ENCODE measurements around the gene CDK2AP2.
A peak's percentile ranks its signal among the peaks of the same experiment; 100 is the strongest.
"Not testable (repeated sequence)": the region's sequence is repeated elsewhere in the genome, so short reads cannot be mapped to it uniquely, and the experiment has no call there.

Gene CDK2AP2, protein sequence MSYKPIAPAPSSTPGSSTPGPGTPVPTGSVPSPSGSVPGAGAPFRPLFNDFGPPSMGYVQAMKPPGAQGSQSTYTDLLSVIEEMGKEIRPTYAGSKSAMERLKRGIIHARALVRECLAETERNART

DNA sequence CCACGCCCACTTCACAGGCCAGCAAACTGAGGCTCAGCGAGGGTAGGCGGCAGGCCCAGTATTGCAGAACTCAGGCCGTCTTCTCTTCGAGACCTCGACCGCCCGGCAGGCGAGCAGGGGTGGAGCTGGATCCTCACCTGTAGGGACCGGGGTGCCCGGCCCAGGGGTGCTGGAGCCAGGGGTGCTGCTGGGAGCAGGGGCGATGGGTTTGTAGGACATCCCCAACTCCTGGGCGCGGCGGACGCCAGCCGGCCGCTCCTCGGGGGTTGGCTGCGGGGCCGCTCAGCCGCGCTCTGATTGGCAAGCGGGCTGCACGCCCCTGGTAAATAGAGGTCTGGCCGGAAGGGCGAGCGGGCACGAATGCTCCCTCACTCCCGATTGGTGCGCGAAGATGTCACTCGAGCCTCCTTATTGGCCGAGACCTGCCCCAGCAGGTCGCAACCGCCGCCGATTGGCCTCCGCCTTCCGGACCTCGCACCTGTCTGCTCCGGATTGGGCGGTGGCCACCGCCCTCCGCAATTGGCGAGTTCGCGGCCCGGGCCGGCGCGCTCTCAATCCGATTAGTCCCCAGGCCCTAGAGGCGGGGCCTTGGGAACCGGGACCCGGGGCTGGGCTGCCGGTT lies at the start of gene CDK2AP2:
Gene CDK2AP2, minus strand, starts transcription at position 299 of the 622 bp plus-strand sequence. Its CDS starts 80 bp downstream, at position 219.
- Histone ChIP-seq H3K9me3 (ENCODE audit: severe bottlenecking) (no peaks in the 10 kb centered on the region), H3K27ac (ENCODE audit: poor library complexity, severe bottlenecking) (peak within 1 kb of the TSS; percentile 96), H3K36me3 (ENCODE audit: low read depth) (peaks cover 12% of the 10 kb centered on the region), H3K4me1 (ENCODE audit: insufficient read depth, poor library complexity, severe bottlenecking) (peaks cover 10% of the 10 kb centered on the region), H3K4me3 (ENCODE audit: severe bottlenecking) (peak within 1 kb of the TSS; percentile 66), H3K27me3 (ENCODE audit: insufficient read depth, poor library complexity, severe bottlenecking) (no peaks in the 10 kb centered on the region)
- ATAC-seq (ENCODE audit: low read depth) (peak; percentile 78), DNase-seq (ENCODE audit: low spot score) (peak; percentile 100)
- TF ChIP-seq, protein P1, sequence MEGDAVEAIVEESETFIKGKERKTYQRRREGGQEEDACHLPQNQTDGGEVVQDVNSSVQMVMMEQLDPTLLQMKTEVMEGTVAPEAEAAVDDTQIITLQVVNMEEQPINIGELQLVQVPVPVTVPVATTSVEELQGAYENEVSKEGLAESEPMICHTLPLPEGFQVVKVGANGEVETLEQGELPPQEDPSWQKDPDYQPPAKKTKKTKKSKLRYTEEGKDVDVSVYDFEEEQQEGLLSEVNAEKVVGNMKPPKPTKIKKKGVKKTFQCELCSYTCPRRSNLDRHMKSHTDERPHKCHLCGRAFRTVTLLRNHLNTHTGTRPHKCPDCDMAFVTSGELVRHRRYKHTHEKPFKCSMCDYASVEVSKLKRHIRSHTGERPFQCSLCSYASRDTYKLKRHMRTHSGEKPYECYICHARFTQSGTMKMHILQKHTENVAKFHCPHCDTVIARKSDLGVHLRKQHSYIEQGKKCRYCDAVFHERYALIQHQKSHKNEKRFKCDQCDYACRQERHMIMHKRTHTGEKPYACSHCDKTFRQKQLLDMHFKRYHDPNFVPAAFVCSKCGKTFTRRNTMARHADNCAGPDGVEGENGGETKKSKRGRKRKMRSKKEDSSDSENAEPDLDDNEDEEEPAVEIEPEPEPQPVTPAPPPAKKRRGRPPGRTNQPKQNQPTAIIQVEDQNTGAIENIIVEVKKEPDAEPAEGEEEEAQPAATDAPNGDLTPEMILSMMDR (IDR thresholded peaks at IDR 0.05; ENCODE audit: poor library complexity, severe bottlenecking): no peak

DNA sequence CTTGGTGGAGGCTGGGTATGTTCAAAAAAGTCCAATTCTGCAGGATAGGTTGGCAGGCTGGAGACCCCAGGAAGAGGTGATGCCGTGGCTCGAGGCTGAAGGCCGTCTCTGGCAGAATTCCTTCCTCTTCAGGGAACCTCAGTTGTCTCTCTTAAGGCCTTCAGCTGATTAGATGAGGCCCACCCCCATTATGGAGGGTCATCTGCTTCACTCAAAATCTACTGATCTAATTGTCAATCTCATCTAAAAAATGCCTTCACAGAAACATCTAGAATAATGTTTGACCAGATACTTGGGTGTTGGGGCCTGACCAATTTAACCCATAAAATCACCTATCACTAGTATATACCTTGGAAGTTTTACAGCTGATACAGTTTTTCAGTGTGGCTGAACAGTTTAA lies 48.3 kb upstream of the CDK2AP2 start:
- Histone ChIP-seq H3K4me3 (ENCODE audit: severe bottlenecking) (no peak overlapping the region), H3K9me3 (ENCODE audit: severe bottlenecking) (no peaks in the 10 kb centered on the region), H3K27ac (ENCODE audit: poor library complexity, severe bottlenecking) (no peak overlapping the region), H3K4me1 (ENCODE audit: insufficient read depth, poor library complexity, severe bottlenecking) (no peaks in the 10 kb centered on the region), H3K36me3 (ENCODE audit: low read depth) (no peaks in the 10 kb centered on the region), H3K27me3 (ENCODE audit: insufficient read depth, poor library complexity, severe bottlenecking) (no peaks in the 10 kb centered on the region)
- TF ChIP-seq, protein P1 (IDR thresholded peaks at IDR 0.05; ENCODE audit: poor library complexity, severe bottlenecking): no peak
- DNase-seq (ENCODE audit: low spot score) (no peak), ATAC-seq (ENCODE audit: low read depth) (no peak)

DNA sequence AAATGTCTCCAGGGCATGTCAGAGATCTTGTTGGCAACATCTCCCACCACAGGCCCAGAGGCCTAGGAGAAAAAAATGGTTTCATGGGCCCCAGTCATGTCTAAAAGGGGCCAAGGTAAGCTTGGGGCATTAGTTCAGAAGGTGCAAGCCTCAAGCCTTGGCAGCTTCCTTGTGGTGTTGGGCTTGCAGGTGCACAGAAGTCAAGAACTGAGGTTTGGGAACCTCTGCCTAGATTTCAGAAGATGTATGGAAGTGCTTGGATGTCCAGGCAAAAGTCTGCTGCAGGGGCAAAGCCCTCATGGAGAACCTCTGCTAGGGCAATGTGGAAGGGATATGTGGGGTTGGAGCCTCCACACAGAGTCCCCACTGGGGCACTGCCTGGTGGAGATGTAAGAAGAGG lies 43.7 kb upstream of the CDK2AP2 start:
- H3K27ac ChIP-seq (ENCODE audit: poor library complexity, severe bottlenecking); ATAC-seq (ENCODE audit: low read depth); H3K27me3 ChIP-seq (ENCODE audit: insufficient read depth, poor library complexity, severe bottlenecking); H3K4me1 ChIP-seq (ENCODE audit: insufficient read depth, poor library complexity, severe bottlenecking); H3K36me3 ChIP-seq (ENCODE audit: low read depth); H3K9me3 ChIP-seq (ENCODE audit: severe bottlenecking); H3K4me3 ChIP-seq (ENCODE audit: severe bottlenecking); DNase-seq (ENCODE audit: low spot score): not testable (repeated sequence)

DNA sequence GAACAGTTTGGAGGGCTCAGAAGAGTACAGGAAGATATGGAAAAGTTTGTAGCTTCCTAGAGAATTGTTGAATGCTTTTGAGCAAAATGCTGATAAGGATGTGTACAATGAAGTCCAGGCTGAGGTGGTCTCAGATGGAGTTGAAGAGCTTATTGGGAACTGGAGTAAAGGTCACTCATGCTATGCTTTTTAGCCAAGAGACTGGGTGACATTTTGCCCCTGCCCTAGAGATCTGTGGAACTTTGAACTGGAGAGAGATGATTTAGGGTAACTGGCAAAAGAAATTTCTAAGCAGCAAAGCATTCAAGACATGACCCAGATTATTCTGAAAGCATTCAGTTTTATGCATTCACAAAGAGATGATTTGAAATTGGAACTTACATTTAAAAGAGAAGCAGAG lies 43.2 kb upstream of the CDK2AP2 start:
- ATAC-seq (ENCODE audit: low read depth) (no peak), DNase-seq (ENCODE audit: low spot score) (no peak)
- TF ChIP-seq, protein P1 (IDR thresholded peaks at IDR 0.05; ENCODE audit: poor library complexity, severe bottlenecking): no peak
- Histone ChIP-seq H3K27me3 (ENCODE audit: insufficient read depth, poor library complexity, severe bottlenecking) (no peaks in the 10 kb centered on the region), H3K4me3 (ENCODE audit: severe bottlenecking) (no peak overlapping the region), H3K27ac (ENCODE audit: poor library complexity, severe bottlenecking) (no peak overlapping the region), H3K9me3 (ENCODE audit: severe bottlenecking) (no peaks in the 10 kb centered on the region), H3K4me1 (ENCODE audit: insufficient read depth, poor library complexity, severe bottlenecking) (no peaks in the 10 kb centered on the region), H3K36me3 (ENCODE audit: low read depth) (no peaks in the 10 kb centered on the region)

DNA sequence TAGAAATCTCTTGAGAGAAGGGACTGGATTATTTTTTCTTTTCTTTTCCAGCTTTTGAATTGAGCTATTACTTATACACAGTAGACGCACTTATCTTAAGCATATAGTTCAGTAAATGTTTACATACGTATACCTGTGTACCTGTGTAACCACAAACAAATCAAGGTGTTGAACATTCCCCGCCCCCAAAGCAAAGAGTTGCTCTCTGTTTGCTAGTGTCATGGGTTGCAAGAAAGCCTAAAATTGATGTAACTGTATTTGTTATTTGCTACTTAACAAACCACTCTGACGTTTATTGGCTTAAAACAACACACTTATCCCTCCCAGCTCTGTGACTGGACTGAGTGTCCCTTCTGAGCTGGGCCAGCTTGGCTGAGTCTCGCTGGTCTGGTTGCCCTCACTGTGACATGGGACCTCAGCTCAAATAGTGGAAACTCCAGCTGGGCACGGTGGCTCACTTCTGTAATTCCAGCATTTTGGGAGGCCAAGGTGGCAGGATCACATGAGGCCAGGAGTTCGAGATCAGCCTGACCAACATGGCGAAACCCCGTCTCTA lies 40.7 kb upstream of the CDK2AP2 start:
- Histone ChIP-seq H3K27ac (ENCODE audit: poor library complexity, severe bottlenecking) (no peak overlapping the region), H3K4me3 (ENCODE audit: severe bottlenecking) (no peak overlapping the region), H3K4me1 (ENCODE audit: insufficient read depth, poor library complexity, severe bottlenecking) (no peaks in the 10 kb centered on the region), H3K36me3 (ENCODE audit: low read depth) (no peaks in the 10 kb centered on the region), H3K27me3 (ENCODE audit: insufficient read depth, poor library complexity, severe bottlenecking) (no peaks in the 10 kb centered on the region), H3K9me3 (ENCODE audit: severe bottlenecking) (no peaks in the 10 kb centered on the region)
- DNase-seq (ENCODE audit: low spot score) (no peak), ATAC-seq (ENCODE audit: low read depth) (no peak)
- TF ChIP-seq, protein P1 (IDR thresholded peaks at IDR 0.05; ENCODE audit: poor library complexity, severe bottlenecking): no peak

DNA sequence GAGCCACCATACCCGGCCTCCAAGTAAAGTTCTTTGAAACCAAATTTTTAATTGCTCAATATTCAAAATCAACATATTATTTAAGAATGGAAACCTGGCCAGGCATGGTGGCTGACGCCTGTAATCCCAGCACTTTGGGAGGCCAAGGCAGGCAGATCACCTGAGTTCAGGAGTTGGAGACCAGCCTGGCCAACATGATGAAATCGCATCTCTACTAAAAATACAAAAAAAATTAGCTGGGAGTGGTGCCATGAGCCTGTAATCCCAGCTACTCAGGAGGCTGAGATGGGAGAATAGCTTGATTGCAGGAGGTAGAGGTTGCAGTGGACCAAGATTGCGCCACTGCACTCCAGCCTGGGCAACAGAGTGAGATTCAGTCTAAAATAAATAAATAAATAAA lies 40.1 kb upstream of the CDK2AP2 start:
- H3K9me3 ChIP-seq (ENCODE audit: severe bottlenecking); ATAC-seq (ENCODE audit: low read depth); H3K27ac ChIP-seq (ENCODE audit: poor library complexity, severe bottlenecking); H3K36me3 ChIP-seq (ENCODE audit: low read depth); H3K4me1 ChIP-seq (ENCODE audit: insufficient read depth, poor library complexity, severe bottlenecking); DNase-seq (ENCODE audit: low spot score); H3K4me3 ChIP-seq (ENCODE audit: severe bottlenecking); H3K27me3 ChIP-seq (ENCODE audit: insufficient read depth, poor library complexity, severe bottlenecking): not testable (repeated sequence)
